Neural cell (in vitro differentiated cells): ENCODE data around the gene TULP3.

Experiments used
- CTCF ChIP-seq: fragments of 450-650 bp; IDR thresholded peaks from 2 replicates; pipeline ENCODE4 v1.5.1; 2014; ENCODE audit warnings: antibody characterized with exemption, mild to moderate bottlenecking, moderate library complexity; ENCODE audit not compliant: poor library complexity, severe bottlenecking
- EP300 ChIP-seq: fragments of 450-650 bp; conservative IDR thresholded peaks from 2 replicates; pipeline ENCODE4 v1.6.1; 2014; ENCODE audit warnings: antibody characterized with exemption, mild to moderate bottlenecking, moderate library complexity; ENCODE audit not compliant: poor library complexity, severe bottlenecking
- EZH2 ChIP-seq: fragments of 200-600, 300-800 bp; shearing (Covaris generic), sonication (generic); IDR thresholded peaks from 2 replicates; pipeline ENCODE4 v1.6.1; 2014; ENCODE audit warnings: antibody characterized with exemption, low read length, borderline replicate concordance, mild to moderate bottlenecking; ENCODE audit not compliant: insufficient read depth, poor library complexity, severe bottlenecking
- POLR2AphosphoS5 ChIP-seq: IDR thresholded peaks from 2 replicates; pipeline ENCODE4 v1.6.1; 2012
- RAD21 ChIP-seq: fragments of 450-650 bp; conservative IDR thresholded peaks from 2 replicates; pipeline ENCODE4 v1.6.1; 2014; ENCODE audit warnings: antibody characterized with exemption, mild to moderate bottlenecking, moderate library complexity
- REST ChIP-seq: IDR thresholded peaks from 2 replicates; pipeline ENCODE4 v1.6.1; 2012; ENCODE audit warnings: borderline replicate concordance
- SMC3 ChIP-seq: fragments of 450-650 bp; conservative IDR thresholded peaks from 2 replicates; pipeline ENCODE4 v1.6.1; 2014; ENCODE audit warnings: antibody characterized with exemption, mild to moderate bottlenecking, moderate library complexity; ENCODE audit not compliant: poor library complexity
- TAF1 ChIP-seq: IDR thresholded peaks from 2 replicates; pipeline ENCODE4 v1.6.1; 2012; ENCODE audit warnings: low read depth

GRCh38 chr12:2891240-2892053, 756 bp downstream of the TULP3 start:
- TF ChIP-seq CTCF, result no peak
- no peak for TF ChIP-seq EZH2
- no peak for TF ChIP-seq POLR2AphosphoS5
- TF ChIP-seq TAF1, result no peak
- TF ChIP-seq RAD21, result no peak
- no peak for TF ChIP-seq SMC3
- no peak for TF ChIP-seq EP300
- TF ChIP-seq REST, result no peak
